Measurements from ENCODE around the gene DLGAP4. TPM values are rescaled to one million over a fixed set of nuclear protein-coding genes. Genes with fewer than 3 reads are reported as not detected.

DLGAP4 gene
- total RNA-seq, 1 donor from 2014 or later: 199 TPM

DNA sequence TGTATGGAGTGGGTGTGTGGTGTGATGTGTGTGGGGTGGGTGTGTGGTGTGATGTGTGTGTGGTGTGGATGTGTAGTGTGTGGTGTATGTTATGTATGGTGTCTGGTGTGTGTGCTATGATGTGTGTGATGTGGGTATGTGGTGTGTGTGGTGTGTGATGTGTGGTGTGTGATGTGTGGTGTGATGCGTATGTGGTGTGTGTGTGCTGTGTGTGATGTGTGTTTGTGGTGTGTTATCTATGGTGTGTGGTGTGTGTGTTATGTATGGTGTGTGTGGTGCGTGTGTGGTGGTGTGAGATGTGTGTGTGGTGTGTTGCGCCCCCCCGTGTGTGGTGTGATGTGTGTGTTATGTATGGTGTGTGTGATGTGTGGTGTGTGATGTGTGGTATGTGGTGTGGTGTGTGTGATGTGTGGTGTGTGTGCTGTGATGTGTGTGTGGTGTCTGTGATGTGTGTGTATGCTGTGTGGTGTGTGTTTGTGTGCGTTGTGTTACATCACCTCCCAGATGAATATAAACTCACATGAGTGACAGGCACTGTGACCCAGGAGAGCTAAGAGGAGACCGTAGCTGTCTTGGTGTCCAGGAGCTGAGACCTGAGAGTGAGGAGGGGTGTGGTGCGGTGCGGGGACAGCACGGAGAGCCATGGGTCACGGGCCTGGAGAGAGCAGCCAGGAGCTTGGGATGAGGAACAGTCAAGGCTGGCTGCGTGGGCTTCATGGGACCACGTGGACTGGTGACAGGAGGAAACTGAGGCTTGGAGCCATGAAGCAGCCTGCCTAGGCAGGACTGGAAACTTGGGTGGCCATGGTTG is 8.8 kb downstream of the DLGAP4 start:
- Mint-ChIP-seq H3K4me1 (ENCODE audit: low read depth, unreplicated experiment) (peaks cover 1% of the 10 kb centered on the region), H3K4me3 (ENCODE audit: unreplicated experiment) (peak overlapping the region; percentile 22), H3K36me3 (ENCODE audit: unreplicated experiment) (no peaks in the 10 kb centered on the region), H3K27ac (ENCODE audit: unreplicated experiment) (no peak overlapping the region), H3K9me3 (ENCODE audit: unreplicated experiment) (peaks cover 13% of the 10 kb centered on the region), H3K27me3 (ENCODE audit: unreplicated experiment) (peaks cover 20% of the 10 kb centered on the region)
- TF ChIP-seq, protein P1, sequence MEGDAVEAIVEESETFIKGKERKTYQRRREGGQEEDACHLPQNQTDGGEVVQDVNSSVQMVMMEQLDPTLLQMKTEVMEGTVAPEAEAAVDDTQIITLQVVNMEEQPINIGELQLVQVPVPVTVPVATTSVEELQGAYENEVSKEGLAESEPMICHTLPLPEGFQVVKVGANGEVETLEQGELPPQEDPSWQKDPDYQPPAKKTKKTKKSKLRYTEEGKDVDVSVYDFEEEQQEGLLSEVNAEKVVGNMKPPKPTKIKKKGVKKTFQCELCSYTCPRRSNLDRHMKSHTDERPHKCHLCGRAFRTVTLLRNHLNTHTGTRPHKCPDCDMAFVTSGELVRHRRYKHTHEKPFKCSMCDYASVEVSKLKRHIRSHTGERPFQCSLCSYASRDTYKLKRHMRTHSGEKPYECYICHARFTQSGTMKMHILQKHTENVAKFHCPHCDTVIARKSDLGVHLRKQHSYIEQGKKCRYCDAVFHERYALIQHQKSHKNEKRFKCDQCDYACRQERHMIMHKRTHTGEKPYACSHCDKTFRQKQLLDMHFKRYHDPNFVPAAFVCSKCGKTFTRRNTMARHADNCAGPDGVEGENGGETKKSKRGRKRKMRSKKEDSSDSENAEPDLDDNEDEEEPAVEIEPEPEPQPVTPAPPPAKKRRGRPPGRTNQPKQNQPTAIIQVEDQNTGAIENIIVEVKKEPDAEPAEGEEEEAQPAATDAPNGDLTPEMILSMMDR (IDR thresholded peaks at IDR 0.05; ENCODE audit: partially characterized antibody, unreplicated experiment): no peak
- DNase-seq: no peak

DNA sequence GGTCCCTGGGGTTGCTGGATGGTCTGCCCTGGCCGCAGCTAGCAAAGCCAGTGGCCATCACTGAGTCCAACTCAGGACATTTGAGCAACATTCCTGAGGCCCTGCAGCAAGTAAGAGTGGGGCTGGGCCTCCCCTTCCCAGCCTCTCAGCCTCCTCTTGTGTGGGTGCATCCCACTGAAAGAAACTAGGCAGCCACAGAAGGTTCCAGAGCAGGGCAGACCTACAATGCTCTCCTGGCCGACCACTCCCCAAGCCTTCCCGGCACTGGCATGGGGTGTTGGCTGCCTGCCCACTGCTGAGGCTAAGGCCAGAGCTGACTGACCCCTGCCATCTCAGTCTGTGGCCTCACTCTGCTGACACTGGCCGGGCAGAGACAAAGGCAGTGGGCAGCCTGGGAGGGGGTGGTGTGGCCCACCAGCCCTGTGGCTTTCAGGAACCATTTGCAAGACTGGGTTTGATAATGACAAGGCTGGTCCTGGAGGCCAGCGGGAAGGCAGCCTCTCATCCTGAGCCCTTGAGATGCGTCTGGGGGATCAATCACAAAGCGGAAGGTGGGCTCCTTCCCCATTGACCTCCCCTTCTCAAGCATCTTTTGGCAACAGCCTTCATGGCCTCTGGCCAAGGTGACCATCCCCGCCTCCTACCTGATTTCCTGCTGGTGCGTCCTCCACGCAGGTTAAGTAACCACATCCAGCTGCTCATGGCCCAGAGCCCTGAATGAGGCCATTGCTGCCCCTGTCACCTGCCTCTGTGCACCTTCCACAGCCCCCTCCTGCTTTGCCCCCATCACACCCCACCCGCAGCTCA is 9.6 kb downstream of the DLGAP4 start:
- TF ChIP-seq, protein P1 (IDR thresholded peaks at IDR 0.05; ENCODE audit: partially characterized antibody, unreplicated experiment): no peak
- H3K27me3 Mint-ChIP-seq (ENCODE audit: unreplicated experiment): peaks cover 15% of the 10 kb centered on the region
- no peaks in the 10 kb centered on the region for H3K36me3 Mint-ChIP-seq (ENCODE audit: unreplicated experiment)
- peaks cover 1% of the 10 kb centered on the region for H3K4me1 Mint-ChIP-seq (ENCODE audit: low read depth, unreplicated experiment)
- no peak overlapping the region for H3K27ac Mint-ChIP-seq (ENCODE audit: unreplicated experiment)
- peaks cover 12% of the 10 kb centered on the region for H3K9me3 Mint-ChIP-seq (ENCODE audit: unreplicated experiment)
- DNase-seq: no peak
- no peak overlapping the region for H3K4me3 Mint-ChIP-seq (ENCODE audit: unreplicated experiment)

DNA sequence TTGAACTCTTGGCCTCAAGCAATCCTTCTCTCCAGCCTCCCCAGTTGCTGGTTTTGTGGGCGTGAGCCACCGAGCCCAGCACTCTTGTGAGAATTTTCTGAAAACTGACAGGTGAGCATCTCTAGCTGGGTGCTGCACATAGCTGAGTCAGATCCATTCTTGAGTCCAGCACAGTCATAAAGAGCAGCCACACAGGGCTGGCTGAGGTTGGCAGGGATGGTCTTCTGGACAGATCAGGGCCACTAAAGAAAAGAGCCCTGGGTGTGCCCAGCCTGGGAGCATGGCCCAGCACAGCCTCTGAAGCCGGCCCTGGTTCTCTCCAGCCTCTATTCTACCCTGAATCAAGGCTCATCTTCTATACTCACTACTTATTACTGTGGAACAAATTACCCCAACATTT is 11.5 kb downstream of the DLGAP4 start:
- Mint-ChIP-seq H3K36me3 (ENCODE audit: unreplicated experiment) (no peaks in the 10 kb centered on the region), H3K27me3 (ENCODE audit: unreplicated experiment) (peaks cover 17% of the 10 kb centered on the region), H3K4me3 (ENCODE audit: unreplicated experiment) (no peak overlapping the region), H3K4me1 (ENCODE audit: low read depth, unreplicated experiment) (peaks cover 1% of the 10 kb centered on the region), H3K27ac (ENCODE audit: unreplicated experiment) (no peak overlapping the region), H3K9me3 (ENCODE audit: unreplicated experiment) (peaks cover 10% of the 10 kb centered on the region)
- TF ChIP-seq, protein P1 (IDR thresholded peaks at IDR 0.05; ENCODE audit: partially characterized antibody, unreplicated experiment): no peak
- DNase-seq: no peak

DNA sequence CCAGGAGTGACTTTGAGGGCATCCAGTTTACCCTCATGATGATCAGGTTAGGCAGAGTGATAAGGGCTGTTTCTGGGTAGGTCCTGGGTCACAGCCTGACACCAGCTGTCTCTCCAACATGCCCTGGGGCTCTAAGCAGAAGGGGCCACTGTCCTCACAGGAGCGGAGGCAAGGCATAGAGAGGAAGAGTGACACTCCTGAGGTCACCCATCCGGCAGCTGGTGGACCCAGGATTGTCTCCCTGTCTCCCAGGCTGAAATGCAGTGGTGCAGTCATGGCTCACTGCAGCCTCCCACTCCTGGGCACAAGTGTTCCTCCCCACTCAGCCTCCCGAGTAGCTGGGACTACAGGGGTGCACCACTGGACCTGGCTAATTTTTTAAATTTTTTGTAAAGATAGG is 12.0 kb downstream of the DLGAP4 start:
- Mint-ChIP-seq H3K36me3 (ENCODE audit: unreplicated experiment) (no peaks in the 10 kb centered on the region), H3K4me3 (ENCODE audit: unreplicated experiment) (no peak overlapping the region), H3K27ac (ENCODE audit: unreplicated experiment) (no peak overlapping the region), H3K27me3 (ENCODE audit: unreplicated experiment) (peaks cover 17% of the 10 kb centered on the region), H3K9me3 (ENCODE audit: unreplicated experiment) (peaks cover 11% of the 10 kb centered on the region), H3K4me1 (ENCODE audit: low read depth, unreplicated experiment) (peaks cover 1% of the 10 kb centered on the region)
- no peak for DNase-seq
- TF ChIP-seq, protein P1 (IDR thresholded peaks at IDR 0.05; ENCODE audit: partially characterized antibody, unreplicated experiment): no peak
